GM23248 (cell line): Measurements from ENCODE around the gene LMCD1. TPM values are rescaled to one million over a fixed set of nuclear protein-coding genes. Genes with fewer than 3 reads are reported as not detected.

ENCODE experiments used
- DNase-seq: peaks from one replicate; pipeline ENCODE4 v3.0.0-alpha.2; 2015
- H2AFZ ChIP-seq: fragments of 200-600 bp; sonication (generic); 2 replicates; pipeline ENCODE4 v1.6.1; 2016; ENCODE audit warnings: antibody characterized with exemption
- H3F3A ChIP-seq: fragments of 200-600 bp; sonication (generic); 2 replicates; pipeline ENCODE4 v1.6.1; 2016; ENCODE audit warnings: mild to moderate bottlenecking, antibody characterized with exemption, mixed run types; ENCODE audit not compliant: insufficient read depth
- H3K27ac ChIP-seq: fragments of 200-600 bp; sonication (generic); 2 replicates; pipeline ENCODE4 v1.5.1; 2016; ENCODE audit warnings: mild to moderate bottlenecking
- H3K27me3 ChIP-seq: fragments of 200-600 bp; sonication (generic); replicated peaks from 2 replicates; pipeline ENCODE4 v1.6.1; 2016; ENCODE audit warnings: mild to moderate bottlenecking; ENCODE audit not compliant: insufficient read depth
- H3K36me3 ChIP-seq: fragments of 200-600 bp; sonication (generic); 2 replicates; pipeline ENCODE4 v1.6.1; 2016; ENCODE audit warnings: low read depth, mild to moderate bottlenecking
- H3K4me1 ChIP-seq: fragments of 200-600 bp; sonication (generic); 2 replicates; pipeline ENCODE4 v1.6.1; 2016; ENCODE audit warnings: mild to moderate bottlenecking; ENCODE audit not compliant: insufficient read depth
- H3K4me2 ChIP-seq: fragments of 200-600 bp; sonication (generic); one replicate; pipeline ENCODE4 v1.6.1; 2016; ENCODE audit warnings: mild to moderate bottlenecking; ENCODE audit not compliant: unreplicated experiment
- H3K4me3 ChIP-seq: fragments of 200-600 bp; sonication (generic); 2 replicates; pipeline ENCODE4 v1.5.1; 2016; ENCODE audit warnings: mild to moderate bottlenecking
- H3K79me2 ChIP-seq: fragments of 200-600 bp; sonication (generic); 2 replicates; pipeline ENCODE4 v1.6.1; 2016; ENCODE audit warnings: mild to moderate bottlenecking; ENCODE audit not compliant: insufficient read depth
- H3K9ac ChIP-seq: fragments of 200-600 bp; sonication (generic); 2 replicates; pipeline ENCODE4 v1.6.1; 2016; ENCODE audit warnings: mild to moderate bottlenecking
- H3K9me2 ChIP-seq: fragments of 200-600 bp; sonication (generic); 2 replicates; pipeline ENCODE4 v1.6.1; 2016; ENCODE audit warnings: mixed run types, mild to moderate bottlenecking, moderate library complexity; ENCODE audit not compliant: insufficient read depth
- H3K9me3 ChIP-seq: fragments of 200-600 bp; sonication (generic); one replicate; pipeline ENCODE4 v1.6.1; 2017; ENCODE audit warnings: low read depth
- H4K20me1 ChIP-seq: fragments of 200-600 bp; sonication (generic); 2 replicates; pipeline ENCODE4 v1.6.0; 2016; ENCODE audit not compliant: insufficient read depth
- EZH2 ChIP-seq: fragments of 200-600 bp; sonication (generic); IDR thresholded peaks from 2 replicates; pipeline ENCODE4 v1.6.1; 2018; ENCODE audit warnings: antibody characterized with exemption, mild to moderate bottlenecking; ENCODE audit not compliant: insufficient read depth, poor library complexity, severe bottlenecking
- EZH2phosphoT487 ChIP-seq: fragments of 200-600 bp; sonication (generic); IDR thresholded peaks from 2 replicates; pipeline ENCODE4 v1.6.1; 2018; ENCODE audit warnings: antibody characterized with exemption, moderate library complexity, mild to moderate bottlenecking, low read depth; ENCODE audit not compliant: insufficient read depth
- WGBS, 2 experiments: methylation state at CpG; one replicate each; pipeline ENCODE4 v1.1.6; 2015 to 2017; ENCODE audit warnings: low lambda C conversion rate in 2 of 2, low coverage in 1 of 2; ENCODE audit errors: missing lambda C conversion rate in 2 of 2; 5-methylcytosine and 5-hydroxymethylcytosine counted together
- in situ Hi-C: fragments of 300-500 bp; cut with MboI; formaldehyde crosslinking; loops from 2 replicates; pipeline ENCODE4 v1.15.0; 2020
- polyA plus RNA-seq: library from polyadenylated mRNA; unstranded; fragments of >200 nt; fragmentation: Nextera tagmentation; extraction: Ambion mirVana; gene quantifications from 2 replicates; pipeline ENCODE4 v1.2.1, GENCODE V29; 2016
- total RNA-seq: library from RNA; depleted of rRNA; stranded (reverse); fragments of >200 nt; shearing (Covaris generic); gene quantifications from 2 replicates; pipeline ENCODE4 v1.2.3, GENCODE V29; 2014

Gene LMCD1
- total and polyA plus RNA-seq, 2 experiments from 2014 or later: 187 to 259 TPM

- H4K20me1 ChIP-seq: no peaks in the 10 kb centered on the region
- 70 to 72% methylated on average over 9 of the region's 9 CpGs for WGBS, 2 experiments
- no peaks in the 10 kb centered on the region for H3K27me3 ChIP-seq
- H3K9ac ChIP-seq: no peak overlapping the region
- 0 out of 2 replicates have a peak, but pooled peaks cover 3% of the 10 kb centered on the region for H3K9me2 ChIP-seq
- no peak overlapping the region for H3K4me3 ChIP-seq
- in situ Hi-C loops: no loop called here
- H3K4me1 ChIP-seq: peaks cover 17% of the 10 kb centered on the region
- H3F3A ChIP-seq: no peaks in the 10 kb centered on the region
- no peak overlapping the region for H3K27ac ChIP-seq
- no peaks in the 10 kb centered on the region for H3K79me2 ChIP-seq
- H2AFZ ChIP-seq: no peak overlapping the region
- H3K9me3 ChIP-seq: no peaks in the 10 kb centered on the region
- no peak overlapping the region for H3K4me2 ChIP-seq
- DNase-seq: no peak
- TF ChIP-seq EZH2 (no peak), EZH2phosphoT487 (no peak)
- H3K36me3 ChIP-seq: no peaks in the 10 kb centered on the region
Observed at GRCh38 chr3:8603115-8603710, 101.6 kb downstream of the LMCD1 start.

- Histone ChIP-seq H3K9me3 (no peaks in the 10 kb centered on the region), H3K4me1 (peaks cover 17% of the 10 kb centered on the region), H2AFZ (no peak overlapping the region), H3K9me2 (0 out of 2 replicates have a peak, but pooled peaks cover 3% of the 10 kb centered on the region), H3K27ac (no peak overlapping the region), H3F3A (no peaks in the 10 kb centered on the region), H3K27me3 (no peaks in the 10 kb centered on the region), H3K4me3 (no peak overlapping the region), H3K36me3 (no peaks in the 10 kb centered on the region), H4K20me1 (no peaks in the 10 kb centered on the region), H3K79me2 (no peaks in the 10 kb centered on the region), H3K4me2 (no peak overlapping the region), H3K9ac (no peak overlapping the region)
- in situ Hi-C loops: no loop called here
- no peak for DNase-seq
- 90 to 94% methylated on average over 7 of the region's 7 CpGs for WGBS, 2 experiments
- TF ChIP-seq EZH2: no peak
- no peak for TF ChIP-seq EZH2phosphoT487
Observed at GRCh38 chr3:8604006-8604405, 102.4 kb downstream of the LMCD1 start.

- Histone ChIP-seq H4K20me1 (no peaks in the 10 kb centered on the region), H2AFZ (no peak overlapping the region), H3K79me2 (no peaks in the 10 kb centered on the region), H3K9me3 (no peaks in the 10 kb centered on the region), H3K9ac (no peak overlapping the region), H3K4me1 (peaks cover 17% of the 10 kb centered on the region), H3K27me3 (no peaks in the 10 kb centered on the region), H3K36me3 (no peaks in the 10 kb centered on the region), H3K9me2 (0 out of 2 replicates have a peak, but pooled peaks cover 3% of the 10 kb centered on the region), H3K27ac (no peak overlapping the region), H3K4me2 (no peak overlapping the region), H3K4me3 (no peak overlapping the region), H3F3A (no peaks in the 10 kb centered on the region)
- WGBS, 2 experiments: 93 to 95% methylated on average over 3 of the region's 3 CpGs
- TF ChIP-seq EZH2: no peak
- no peak for TF ChIP-seq EZH2phosphoT487
- no peak for DNase-seq
- in situ Hi-C loops: loop anchor here (5.0 kb wide), 1 partner anchor 163 kb away; no protein-coding TSS in a partner anchor
Observed at GRCh38 chr3:8604988-8605387, 103.4 kb downstream of the LMCD1 start.

- Histone ChIP-seq H3K4me2 (peak overlapping the region; percentile 19), H3K9me3 (no peaks in the 10 kb centered on the region), H2AFZ (peak overlapping the region; percentile 7; the same call in 1 of the 2 replicates), H3K27ac (no peak overlapping the region), H3K79me2 (no peaks in the 10 kb centered on the region), H4K20me1 (no peaks in the 10 kb centered on the region), H3K27me3 (no peaks in the 10 kb centered on the region), H3K9ac (peak overlapping the region; percentile 11; the same call in 1 of the 2 replicates), H3K4me1 (peaks cover 17% of the 10 kb centered on the region), H3K4me3 (no peak overlapping the region), H3F3A (no peaks in the 10 kb centered on the region), H3K36me3 (no peaks in the 10 kb centered on the region), H3K9me2 (no peaks in the 10 kb centered on the region)
- in situ Hi-C loops: loop anchor here (5.0 kb wide), 1 partner anchor 164 kb away; no protein-coding TSS in a partner anchor
- 22 to 28% methylated on average over 7 of the region's 7 CpGs for WGBS, 2 experiments
- no peak for TF ChIP-seq EZH2phosphoT487
- no peak for TF ChIP-seq EZH2
- DNase-seq: peak; percentile 47
Observed at GRCh38 chr3:8606701-8607231, 105.1 kb downstream of the LMCD1 start.
